HG02763 (cell line): ENCODE measurements around the gene KLF4.

Source experiments
- ATAC-seq: cut with Tn5 transposase; IDR thresholded peaks from one replicate; pipeline ENCODE4 v1.9.1; 2021; ENCODE audit warnings: mild to moderate bottlenecking, moderate library complexity; ENCODE audit not compliant: unreplicated experiment

Gene KLF4

DNA sequence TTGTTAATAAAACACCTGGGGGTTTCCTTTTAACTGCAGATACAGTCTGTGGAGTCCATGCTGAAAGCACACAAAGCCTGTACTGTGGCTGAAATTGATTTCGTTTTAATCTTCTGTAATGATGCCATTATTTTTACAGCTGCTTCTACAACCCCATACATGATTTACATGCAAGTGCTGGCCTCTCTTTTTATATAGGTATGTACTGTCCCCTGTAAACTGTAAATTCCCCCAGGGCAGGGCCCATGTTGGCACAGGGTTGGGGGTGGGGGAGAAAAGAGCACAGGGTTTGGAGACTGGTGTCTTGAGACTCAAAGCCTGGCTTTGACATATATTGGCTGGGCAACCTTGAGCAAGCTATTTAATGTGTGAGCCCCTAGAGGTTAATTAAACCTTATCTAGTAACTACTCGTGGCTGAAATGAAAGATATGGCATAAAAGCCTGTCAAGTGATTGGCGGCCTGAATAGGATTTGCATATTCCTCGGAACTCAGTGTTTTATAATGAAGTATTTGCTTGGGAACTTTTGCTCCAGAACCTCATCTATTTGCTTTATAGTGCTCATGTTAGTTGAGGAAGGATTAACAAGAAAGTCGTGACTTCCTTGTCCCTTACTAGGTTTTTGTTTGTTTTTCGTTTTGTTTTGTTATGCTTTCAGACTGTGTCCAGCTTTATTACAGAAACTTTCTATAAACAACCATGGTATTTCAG, 34.0 kb downstream of the KLF4 start:
- no peak for ATAC-seq

DNA sequence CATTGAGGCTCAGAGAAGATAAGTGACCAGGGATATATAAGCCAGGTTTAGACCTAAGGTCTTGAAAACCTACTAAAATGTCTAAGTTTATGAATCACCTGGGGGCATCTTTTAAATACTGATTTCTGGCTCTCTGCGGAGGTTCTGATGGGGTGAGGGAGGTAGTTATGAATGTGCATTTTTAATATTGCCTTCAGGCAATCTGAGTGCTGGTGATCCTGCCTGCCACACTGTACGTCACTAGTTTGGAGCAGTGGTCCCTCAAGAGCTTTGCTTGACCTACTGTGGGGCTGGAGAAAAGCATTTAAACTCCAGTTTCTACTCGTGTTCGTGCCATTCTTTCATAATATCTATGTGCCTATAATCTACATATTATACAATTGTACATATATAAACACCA, 36.1 kb downstream of the KLF4 start:
- ATAC-seq = no peak

- no peak for ATAC-seq
Measured at GRCh38 chr9:107447834-107448233, 41.7 kb downstream of the KLF4 start.

DNA sequence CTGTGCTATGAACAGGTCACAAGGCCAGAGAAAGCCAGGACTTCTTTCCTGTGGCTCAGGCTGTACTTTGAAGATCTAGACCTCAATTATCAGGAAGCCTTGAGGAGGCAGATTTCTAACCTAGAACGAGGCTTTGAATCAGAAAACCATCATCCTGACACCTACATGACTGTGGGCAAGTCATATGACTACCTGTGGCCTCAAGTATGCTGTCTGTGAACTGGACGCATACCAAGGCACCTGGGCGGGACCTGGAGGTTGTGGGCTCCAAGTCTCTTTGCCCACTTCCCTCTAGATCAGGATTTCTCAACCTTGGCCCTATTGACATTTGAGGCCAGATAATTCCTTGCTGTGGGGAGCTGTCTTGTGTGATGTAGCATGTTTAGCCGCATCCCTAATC, 42.5 kb downstream of the KLF4 start:
- ATAC-seq = no peak

DNA sequence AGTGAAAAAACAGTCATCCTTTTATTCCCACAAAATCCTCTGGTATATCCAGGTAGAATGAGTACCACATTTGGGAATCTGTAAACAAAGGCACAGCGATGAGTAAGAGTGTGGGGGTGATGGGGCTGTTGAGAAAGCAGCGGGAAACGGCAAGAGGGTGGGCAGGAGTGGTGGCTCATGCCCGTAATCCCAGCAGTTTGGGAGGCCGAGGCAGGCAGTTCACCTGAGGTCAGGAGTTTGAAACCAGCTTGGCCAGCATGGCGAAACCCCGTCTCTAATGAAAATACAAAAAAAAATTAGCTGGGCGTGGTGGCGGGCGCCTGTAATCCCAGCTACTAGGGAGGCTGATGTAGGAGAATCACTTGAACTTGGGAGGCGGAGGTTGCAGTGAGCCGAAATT, 43.1 kb downstream of the KLF4 start:
- ATAC-seq = no peak

DNA sequence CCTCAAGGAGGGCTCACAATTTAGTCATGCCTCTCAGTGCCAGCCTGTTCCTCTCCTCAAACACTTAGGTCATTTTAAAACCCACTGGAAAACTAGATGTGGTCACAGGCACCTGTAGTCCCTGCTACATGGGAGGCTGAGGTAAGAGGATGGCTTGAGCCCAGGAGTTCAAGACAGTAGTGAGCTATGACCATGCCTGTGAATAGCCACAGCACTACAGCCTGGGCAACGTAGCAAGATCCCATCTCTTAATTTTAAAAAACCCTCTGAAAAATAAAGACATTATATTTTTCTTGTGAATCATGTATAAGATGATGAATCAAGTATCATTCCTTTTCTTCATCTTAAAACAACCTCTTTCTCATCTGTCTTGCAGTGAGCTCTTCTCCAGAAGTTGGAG, 45.8 kb downstream of the KLF4 start:
- no peak for ATAC-seq

- ATAC-seq = no peak
Measured at GRCh38 chr9:107439991-107440456, 49.5 kb downstream of the KLF4 start.

DNA sequence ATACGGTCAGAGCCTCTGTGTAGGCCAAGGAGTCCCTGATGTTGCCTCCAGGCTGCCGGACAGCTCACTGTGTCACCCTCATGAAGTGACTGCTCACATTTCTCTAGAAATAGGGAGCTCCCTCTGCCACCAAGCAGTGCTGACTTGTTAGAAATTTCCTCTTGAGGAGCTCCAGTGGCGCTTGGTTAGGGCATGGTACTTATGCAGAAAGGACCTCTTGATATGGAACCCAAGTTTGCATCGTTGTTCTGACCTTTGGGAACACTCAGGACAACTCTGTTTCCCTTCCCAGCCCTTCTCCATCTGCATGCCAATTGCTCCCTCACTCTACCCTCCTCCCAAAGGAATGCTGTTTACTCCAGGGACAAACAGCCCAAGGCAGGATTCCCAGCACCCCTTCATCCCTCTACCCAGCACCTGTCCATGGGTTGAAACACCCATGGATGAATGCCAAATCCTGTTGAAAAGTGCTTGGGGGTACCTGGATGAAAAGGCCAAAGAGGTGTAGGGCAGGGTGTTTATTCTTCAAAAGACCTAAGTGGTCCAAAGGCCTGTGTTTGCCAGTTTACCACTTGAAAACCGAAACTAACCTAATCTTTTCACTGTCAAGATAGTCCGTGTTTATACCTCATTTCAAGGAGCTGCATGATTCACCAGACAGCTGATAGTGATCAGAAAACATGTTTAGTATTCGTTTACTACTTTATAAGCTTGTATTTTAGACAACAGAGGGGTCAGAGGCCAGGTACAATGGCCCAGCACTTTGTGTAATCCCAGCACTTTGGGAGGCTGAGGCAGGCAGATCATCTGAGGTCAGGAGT, 51.1 kb downstream of the KLF4 start:
- no peak for ATAC-seq

GRCh38 chr9:107437716-107438115, 51.9 kb downstream of the KLF4 start:
- ATAC-seq = no peak

GRCh38 chr9:107435415-107435814, 54.2 kb downstream of the KLF4 start:
- ATAC-seq = no peak
